ENCODE measurements around the gene TAGLN2. TPM values are rescaled to one million over a fixed set of nuclear protein-coding genes. Genes with fewer than 3 reads are reported as not detected.

The TAGLN2 gene
- total and polyA plus RNA-seq, 9 of the 15 experiments (the other 6 are each of a cell fraction or from before 2014, with no cell fraction given) = 192 to 683 (median 455) TPM

GRCh38 chr1:159897962-159898361 lies 27.3 kb downstream of the TAGLN2 start:
- POLR2A ChIA-PET = no interaction called here
- Histone ChIP-seq H2AFZ (ENCODE audit: low read depth, low read length) (no peak overlapping the region), H3K9me3 (replicated peaks; ENCODE audit: control insufficient read depth, insufficient read depth, low read depth, low read length) (no peaks in the 10 kb centered on the region), H3K27me3 (ENCODE audit: control insufficient read depth in 2 of 2, insufficient read depth in 2 of 2, low read length in 2 of 2) (0 out of 5 replicates have a peak, but pooled peaks cover 0 to 4% of the 10 kb centered on the region in 2 experiments), H3K9me1 (ENCODE audit: control insufficient read depth, insufficient read depth, low read length) (no peaks in the 10 kb centered on the region), H3K4me2 (ENCODE audit: insufficient read depth, low read length) (no peak overlapping the region), H4K20me1 (replicated peaks; ENCODE audit: control insufficient read depth, insufficient read depth, low read length) (no peaks in the 10 kb centered on the region), H3K36me3 (ENCODE audit: control insufficient read depth, insufficient read depth, low read length) (no peaks in the 10 kb centered on the region), H3K79me2 (ENCODE audit: control insufficient read depth, insufficient read depth, low read length) (no peaks in the 10 kb centered on the region), H3K4me3 (no peak overlapping the region), H3K4me1 (replicated peaks in 1 of 2; ENCODE audit: control insufficient read depth in 2 of 2, insufficient read depth in 2 of 2, low read length in 2 of 2) (peaks cover 18 to 30% of the 10 kb centered on the region in 2 experiments), H3K27ac (ENCODE audit: extremely low read depth, low read depth, low read length) (no peak overlapping the region), H3K9ac (ENCODE audit: insufficient read depth in 1 of 2, low read depth in 2 of 2, low read length in 2 of 2) (no peak overlapping the region)
- in situ Hi-C loops (cut with MboI) (no loop called here), intact Hi-C loops (cut with micrococcal nuclease) (no loop called here)
- DNase-seq (ENCODE audit: extremely low read depth in 1 of 4, low spot score in 3 of 4) = no peak
- WGBS (ENCODE audit: insufficient coverage, low coverage, missing lambda C conversion rate) = 57% methylated on average over 3 of the region's 3 CpGs
- BruUV-seq (replicated peaks) = no TSS peak
- TF ChIP-seq HDAC6 (IDR thresholded peaks at IDR 0.05; ENCODE audit: low read depth, low read length) = no peak
- TF ChIP-seq, protein P1, sequence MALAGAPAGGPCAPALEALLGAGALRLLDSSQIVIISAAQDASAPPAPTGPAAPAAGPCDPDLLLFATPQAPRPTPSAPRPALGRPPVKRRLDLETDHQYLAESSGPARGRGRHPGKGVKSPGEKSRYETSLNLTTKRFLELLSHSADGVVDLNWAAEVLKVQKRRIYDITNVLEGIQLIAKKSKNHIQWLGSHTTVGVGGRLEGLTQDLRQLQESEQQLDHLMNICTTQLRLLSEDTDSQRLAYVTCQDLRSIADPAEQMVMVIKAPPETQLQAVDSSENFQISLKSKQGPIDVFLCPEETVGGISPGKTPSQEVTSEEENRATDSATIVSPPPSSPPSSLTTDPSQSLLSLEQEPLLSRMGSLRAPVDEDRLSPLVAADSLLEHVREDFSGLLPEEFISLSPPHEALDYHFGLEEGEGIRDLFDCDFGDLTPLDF (CRISPR knock-in tag; IDR thresholded peaks at IDR 0.05) = no peak
- no peak for TF ChIP-seq NR2F6 (CRISPR knock-in tag; IDR thresholded peaks at IDR 0.05)
- no peak for TF ChIP-seq FOXK2 (conservative IDR thresholded peaks at IDR 0.05 in 1 of 2, IDR thresholded peaks at IDR 0.05 in 1 of 2; ENCODE audit: low read depth in 2 of 2)
- no peak for TF ChIP-seq C11orf30 (IDR thresholded peaks at IDR 0.05; ENCODE audit: low read depth)
- TF ChIP-seq RREB1 (CRISPR knock-in tag; IDR thresholded peaks at IDR 0.05) = no peak
- TF ChIP-seq PTBP1 (IDR thresholded peaks at IDR 0.05; ENCODE audit: low read depth, low read length) = no peak
- no peak for TF ChIP-seq CHD2 (IDR thresholded peaks at IDR 0.05; ENCODE audit: low read depth, low read length)
- TF ChIP-seq ZNF764 (CRISPR knock-in tag; IDR thresholded peaks at IDR 0.05; ENCODE audit: low read depth) = no peak
- no peak for TF ChIP-seq GATA2 (CRISPR knock-in tag; IDR thresholded peaks at IDR 0.05)
- TF ChIP-seq NELFE (IDR thresholded peaks at IDR 0.05; ENCODE audit: insufficient read depth, insufficient read length) = no peak
- no peak for TF ChIP-seq SP1 (CRISPR knock-in tag; IDR thresholded peaks at IDR 0.05)
- no peak for TF ChIP-seq ZNF121 (CRISPR knock-in tag; conservative IDR thresholded peaks at IDR 0.05)
- TF ChIP-seq EGR1 (conservative IDR thresholded peaks at IDR 0.05) = no peak
- TF ChIP-seq HDAC1 (IDR thresholded peaks at IDR 0.05) = no peak
- TF ChIP-seq ZBTB17 (CRISPR knock-in tag; IDR thresholded peaks at IDR 0.05) = no peak
- no peak for FAIRE-seq
- CTCF ChIA-PET (ENCODE audit: low intra/inter-chr PET ratio) = no interaction called here
- ATAC-seq = no peak
